ENCODE measurements around the gene JMJD7.

Gene JMJD7

GRCh38 chr15:41857316-41857715 lies 29.4 kb downstream of the JMJD7 start:
- no peak for DNase-seq (ENCODE audit: low read depth, low spot score)
- no peak overlapping the region for H3K27ac ChIP-seq

- no peak overlapping the region for H3K27ac ChIP-seq
- no peak for DNase-seq (ENCODE audit: low read depth, low spot score)
Measured at GRCh38 chr15:41858756-41859155, 30.9 kb downstream of the JMJD7 start.

GRCh38 chr15:41860049-41860828 lies 32.3 kb downstream of the JMJD7 start:
- DNase-seq (ENCODE audit: low read depth, low spot score) = no peak
- H3K27ac ChIP-seq = no peak overlapping the region

- no peak overlapping the region for H3K27ac ChIP-seq
- no peak for DNase-seq (ENCODE audit: low read depth, low spot score)
Measured at GRCh38 chr15:41861736-41862356, 34.0 kb downstream of the JMJD7 start.

- DNase-seq (ENCODE audit: low read depth, low spot score) = no peak
- no peak overlapping the region for H3K27ac ChIP-seq
Measured at GRCh38 chr15:41862515-41863116, 34.7 kb downstream of the JMJD7 start.

- no peak overlapping the region for H3K27ac ChIP-seq
- DNase-seq (ENCODE audit: low read depth, low spot score) = no peak
Measured at GRCh38 chr15:41865490-41866055, 37.7 kb downstream of the JMJD7 start.

GRCh38 chr15:41866263-41866703 lies 38.4 kb downstream of the JMJD7 start:
- no peak for DNase-seq (ENCODE audit: low read depth, low spot score)
- no peak overlapping the region for H3K27ac ChIP-seq

GRCh38 chr15:41866872-41867579 lies 39.1 kb downstream of the JMJD7 start:
- no peak for DNase-seq (ENCODE audit: low read depth, low spot score)
- H3K27ac ChIP-seq = no peak overlapping the region

- no peak overlapping the region for H3K27ac ChIP-seq
- no peak for DNase-seq (ENCODE audit: low read depth, low spot score)
Measured at GRCh38 chr15:41868321-41868720, 40.4 kb downstream of the JMJD7 start.

- no peak overlapping the region for H3K27ac ChIP-seq
- no peak for DNase-seq (ENCODE audit: low read depth, low spot score)
Measured at GRCh38 chr15:41869770-41870688, 42.1 kb downstream of the JMJD7 start.

GRCh38 chr15:41870689-41871081 lies 42.8 kb downstream of the JMJD7 start:
- peak; percentile 40 for DNase-seq (ENCODE audit: low read depth, low spot score)
- no peak overlapping the region for H3K27ac ChIP-seq

GRCh38 chr15:41871175-41871905 lies 43.4 kb downstream of the JMJD7 start:
- DNase-seq (ENCODE audit: low read depth, low spot score) = no peak
- H3K27ac ChIP-seq = no peak overlapping the region

GRCh38 chr15:41872166-41872747 lies 44.4 kb downstream of the JMJD7 start:
- H3K27ac ChIP-seq = no peak overlapping the region
- DNase-seq (ENCODE audit: low read depth, low spot score) = peak; percentile 16

- H3K27ac ChIP-seq = no peak overlapping the region
- DNase-seq (ENCODE audit: low read depth, low spot score) = no peak
Measured at GRCh38 chr15:41873711-41874110, 45.8 kb downstream of the JMJD7 start.

GRCh38 chr15:41874736-41875135 lies 46.8 kb downstream of the JMJD7 start:
- no peak overlapping the region for H3K27ac ChIP-seq
- DNase-seq (ENCODE audit: low read depth, low spot score) = no peak

GRCh38 chr15:41876007-41876406 lies 48.1 kb downstream of the JMJD7 start:
- H3K27ac ChIP-seq = no peak overlapping the region
- DNase-seq (ENCODE audit: low read depth, low spot score) = no peak

- H3K27ac ChIP-seq = no peak overlapping the region
- DNase-seq (ENCODE audit: low read depth, low spot score) = no peak
Measured at GRCh38 chr15:41876689-41877088, 48.8 kb downstream of the JMJD7 start.

GRCh38 chr15:41877631-41878354 lies 49.9 kb downstream of the JMJD7 start:
- DNase-seq (ENCODE audit: low read depth, low spot score) = no peak

More at GRCh38 chr15:41877631-41878354, 49.9 kb downstream of the JMJD7 start:
- H3K27ac ChIP-seq = no peak overlapping the region
